HT-29 (cell line): ENCODE measurements around the gene TAS2R43. TPM values are rescaled to one million over a fixed set of nuclear protein-coding genes. Genes with fewer than 3 reads are reported as not detected.
"Not testable (repeated sequence)": the region's sequence is repeated elsewhere in the genome, so short reads cannot be mapped to it uniquely, and the experiment has no call there.

ENCODE experiments used
- DNase-seq: peaks from one replicate; pipeline ENCODE4 v3.0.0-alpha.2; 2015; ENCODE audit warnings: low spot score
- total RNA-seq: library from RNA; depleted of rRNA; stranded (reverse); fragments of >200 nt; shearing (Covaris generic); gene quantifications from 2 replicates; pipeline ENCODE4 v1.2.3, GENCODE V29; 2014; rRNA removed

Gene TAS2R43, protein sequence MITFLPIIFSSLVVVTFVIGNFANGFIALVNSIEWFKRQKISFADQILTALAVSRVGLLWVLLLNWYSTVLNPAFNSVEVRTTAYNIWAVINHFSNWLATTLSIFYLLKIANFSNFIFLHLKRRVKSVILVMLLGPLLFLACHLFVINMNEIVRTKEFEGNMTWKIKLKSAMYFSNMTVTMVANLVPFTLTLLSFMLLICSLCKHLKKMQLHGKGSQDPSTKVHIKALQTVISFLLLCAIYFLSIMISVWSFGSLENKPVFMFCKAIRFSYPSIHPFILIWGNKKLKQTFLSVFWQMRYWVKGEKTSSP
- 0.51 and 1.7 TPM in 2 replicates for total RNA-seq

DNA sequence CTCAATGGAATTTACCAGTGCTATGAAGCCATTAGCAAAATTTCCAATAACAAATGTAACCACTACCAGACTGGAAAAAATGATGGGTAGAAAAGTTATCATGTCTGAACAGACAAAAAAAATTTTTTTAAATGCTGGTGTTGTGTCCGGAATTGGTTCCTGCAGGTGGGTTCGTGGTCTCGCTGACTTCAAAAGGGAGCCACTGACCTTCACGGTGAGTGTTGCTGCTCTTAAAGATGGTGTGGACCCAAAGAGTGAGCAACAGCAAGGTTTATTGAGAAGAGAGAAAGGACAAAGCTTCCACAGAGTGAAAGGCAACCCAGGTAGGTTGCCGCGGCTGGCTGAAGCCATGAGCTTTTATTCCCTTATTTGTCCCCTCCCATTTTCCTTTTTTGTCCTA lies at the start of gene TAS2R43:
TSS of gene TAS2R43 (minus strand) at position 186 of the 400 bp plus-strand sequence. CDS start at position 102, 84 bp downstream.
- no peak for DNase-seq

DNA sequence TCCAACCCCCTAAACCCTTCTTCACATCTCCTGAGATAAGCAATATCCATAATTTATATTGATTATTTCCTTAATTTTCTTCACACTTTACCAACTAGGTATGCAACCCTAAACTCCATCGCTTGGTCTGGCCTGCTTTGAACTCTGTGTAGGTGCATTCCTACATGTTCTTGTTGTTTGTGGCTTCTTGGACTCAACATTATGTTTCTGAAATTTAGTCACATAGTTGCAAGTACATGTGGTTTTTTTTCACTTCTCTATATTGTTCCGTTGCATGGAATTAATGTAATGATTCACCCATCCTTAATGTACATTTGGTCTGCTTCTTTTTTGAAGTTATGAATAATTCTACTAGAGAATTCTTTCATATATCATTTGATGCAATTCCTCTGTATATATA lies 44.0 kb upstream of the TAS2R43 start:
- no peak for DNase-seq

GRCh38 chr12:11134305-11134704 lies 42.2 kb upstream of the TAS2R43 start, which contains the start of gene TAS2R30:
Gene TAS2R30, minus strand, starts transcription at chr12:11134644. Its CDS starts 400 bp downstream, at chr12:11134244.
- no peak for DNase-seq

- no peak for DNase-seq
Measured at GRCh38 chr12:11133816-11134215, 41.7 kb upstream of the TAS2R43 start.

- no peak for DNase-seq
Measured at GRCh38 chr12:11133162-11133561, 41.0 kb upstream of the TAS2R43 start.

DNA sequence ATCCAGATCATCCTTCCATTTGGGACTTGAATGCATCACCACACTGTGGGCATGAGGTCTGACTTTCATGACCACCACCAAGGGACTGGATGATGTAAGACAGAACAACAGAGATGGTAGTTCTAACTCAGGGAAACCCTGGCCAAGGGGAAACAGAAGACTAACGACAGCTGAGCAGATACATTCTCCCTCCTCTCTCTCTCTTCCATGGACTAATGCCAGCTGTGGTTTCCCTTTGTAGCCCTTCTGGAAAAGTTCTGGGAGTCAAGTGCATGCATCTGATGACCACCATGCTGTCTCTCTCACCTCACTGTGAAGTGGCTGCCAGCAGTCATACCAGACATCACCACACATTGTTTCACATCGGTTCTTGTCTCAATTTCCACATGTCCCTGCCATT lies 38.9 kb upstream of the TAS2R43 start:
- DNase-seq, result no peak

DNA sequence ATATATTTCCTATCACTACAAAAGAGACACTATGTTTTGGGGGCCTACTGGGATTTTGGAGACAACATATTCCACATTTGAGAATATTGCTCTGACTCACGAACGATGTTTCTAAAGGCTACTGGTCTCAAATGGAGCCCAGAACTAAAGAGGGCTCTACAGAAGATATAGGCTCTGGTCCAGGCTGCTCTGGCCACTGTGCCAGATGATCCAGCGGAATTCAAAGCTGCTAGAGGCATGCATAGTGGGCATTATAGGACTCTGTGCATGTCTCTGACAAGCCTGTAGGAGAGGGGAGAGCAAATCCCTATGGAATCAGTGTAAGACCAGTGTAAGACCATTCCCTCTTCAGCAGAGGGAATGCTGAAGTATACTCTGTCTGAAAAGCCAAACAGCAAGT lies 38.3 kb upstream of the TAS2R43 start:
- no peak for DNase-seq

- not testable (repeated sequence) for DNase-seq
Measured at GRCh38 chr12:11114130-11114529, 22.0 kb upstream of the TAS2R43 start.

DNA sequence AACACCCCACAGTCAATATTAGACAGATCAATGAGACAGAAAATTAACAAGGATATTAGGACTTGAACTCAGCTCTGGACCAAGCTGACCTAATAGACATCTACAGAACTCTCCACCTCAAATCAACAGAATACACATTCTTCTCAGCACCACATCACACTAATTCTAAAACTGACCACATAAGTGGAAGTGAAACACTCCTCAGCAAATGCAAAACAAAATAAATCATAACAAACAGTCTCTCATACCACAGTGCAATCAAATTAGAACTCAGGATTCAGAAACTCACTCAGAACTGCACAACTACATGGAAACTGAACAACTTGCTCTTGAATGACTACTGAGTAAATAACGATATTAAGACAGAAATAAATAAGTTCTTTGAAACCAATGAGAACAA lies 19.1 kb upstream of the TAS2R43 start:
- not testable (repeated sequence) for DNase-seq

DNA sequence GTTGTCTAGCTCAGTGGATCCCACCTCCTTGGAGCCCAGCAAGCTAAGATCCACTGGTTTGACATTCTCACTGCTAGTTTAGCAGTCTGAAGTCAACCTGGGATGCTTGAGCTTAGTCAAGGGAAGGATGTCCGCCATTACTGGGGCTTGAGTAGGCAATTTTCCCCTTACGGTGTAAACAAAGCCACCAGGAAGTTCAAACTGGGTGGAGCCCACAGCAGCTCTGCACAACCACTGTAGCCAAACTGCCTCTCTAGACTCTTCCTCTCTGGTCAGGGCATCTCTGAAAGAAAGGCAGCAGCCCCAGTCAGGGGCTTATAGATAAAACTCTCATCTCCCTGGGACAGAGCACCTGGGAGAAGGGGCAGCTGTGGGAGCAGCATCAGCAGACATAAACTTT lies 16.7 kb upstream of the TAS2R43 start:
- no peak for DNase-seq

DNA sequence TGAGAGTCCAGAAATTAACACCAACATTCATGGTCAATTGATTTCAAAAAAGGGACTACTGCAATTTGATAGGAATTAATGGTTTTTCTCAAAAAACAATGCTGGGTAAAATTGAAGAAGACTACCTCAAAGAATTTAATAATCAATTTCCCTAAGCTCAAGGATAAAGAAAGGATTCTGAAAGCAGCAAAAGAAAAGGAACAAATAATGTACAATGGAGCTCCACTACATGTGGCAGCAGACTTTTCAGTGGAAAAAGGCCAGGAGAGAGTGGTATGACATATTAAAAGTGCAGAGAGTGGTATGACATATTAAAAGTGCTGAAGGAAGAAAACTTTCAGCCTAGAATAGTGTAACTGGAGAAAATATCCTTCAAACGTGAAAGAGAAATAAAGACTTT lies 15.6 kb upstream of the TAS2R43 start:
- no peak for DNase-seq

DNA sequence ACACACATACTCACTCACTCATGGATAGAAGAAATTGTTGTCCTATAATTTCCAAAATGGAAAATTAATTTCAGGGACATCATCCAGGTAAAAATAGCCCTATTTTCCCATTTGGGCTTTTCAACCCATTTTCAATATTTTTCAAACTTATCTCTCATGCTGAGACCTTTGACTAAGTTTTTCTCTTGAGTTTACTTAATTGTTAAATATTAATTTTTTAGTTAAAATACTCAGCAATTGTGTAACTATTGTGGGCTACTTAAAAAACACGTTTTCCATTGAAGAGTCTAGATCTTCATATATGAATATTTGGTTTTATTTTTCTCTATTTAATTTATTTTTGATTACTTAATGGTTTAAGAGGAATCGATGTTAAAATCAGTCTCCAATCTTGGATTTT lies 14.2 kb upstream of the TAS2R43 start:
- DNase-seq, result no peak

DNA sequence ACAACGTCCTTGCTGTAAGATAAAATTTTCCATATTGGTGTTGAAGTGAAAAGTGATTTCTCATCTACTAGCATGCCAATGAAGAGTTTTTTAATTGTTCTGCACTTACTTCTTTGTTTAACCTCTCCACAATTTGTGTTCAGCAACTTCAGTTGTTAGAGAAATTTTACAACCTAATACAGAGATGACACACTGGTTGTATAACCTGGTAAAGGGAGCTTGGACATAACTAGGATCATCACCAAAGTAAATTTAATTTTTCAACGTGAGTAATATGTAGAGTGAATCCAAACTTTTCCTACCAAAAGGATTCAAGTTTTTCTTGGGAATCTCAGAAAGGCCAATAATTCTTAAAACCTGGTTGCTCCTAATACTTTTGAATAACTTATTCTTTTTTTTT lies 13.4 kb upstream of the TAS2R43 start:
- no peak for DNase-seq

- not testable (repeated sequence) for DNase-seq
Measured at GRCh38 chr12:11094910-11095309, 2.8 kb upstream of the TAS2R43 start.

DNA sequence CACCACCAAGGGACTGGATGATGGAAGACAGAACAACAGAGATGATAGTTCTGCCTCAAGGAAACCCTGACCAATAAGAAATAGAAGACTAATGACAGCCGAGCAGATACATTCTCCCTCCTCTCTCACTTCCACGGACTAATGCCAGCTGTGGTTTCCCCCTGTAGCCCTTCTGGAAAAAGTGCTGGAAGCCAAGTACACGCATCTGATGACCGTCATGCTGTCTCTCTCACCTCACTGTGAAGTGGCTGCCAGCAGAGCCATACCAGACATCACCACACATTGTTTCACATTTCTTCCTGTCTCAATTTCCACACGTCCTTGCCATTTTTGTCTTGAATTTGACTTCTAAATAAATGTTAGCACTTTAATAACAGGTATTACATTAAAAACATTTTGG lies 2.9 kb downstream of the TAS2R43 start:
- DNase-seq, result no peak

DNA sequence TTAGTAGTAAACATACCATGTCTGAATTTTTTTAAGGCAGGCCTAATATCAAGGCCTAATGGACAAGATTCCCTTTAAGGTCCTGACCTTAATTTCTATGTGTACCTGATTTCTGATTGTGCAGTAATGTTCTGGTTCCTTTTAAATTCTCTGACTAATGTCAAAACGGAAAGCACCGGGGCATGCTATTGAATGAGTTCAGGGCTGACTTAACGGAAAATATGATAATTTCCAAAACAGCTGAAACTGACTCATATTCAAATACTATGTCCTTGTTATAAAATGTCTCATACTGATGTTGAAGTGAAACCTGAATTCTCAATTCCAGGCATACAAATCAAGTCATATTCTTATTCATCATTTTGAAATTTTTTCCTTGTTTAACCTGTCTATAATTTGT lies 6.7 kb downstream of the TAS2R43 start:
- DNase-seq, result no peak

GRCh38 chr12:11081987-11082386 lies 10.1 kb downstream of the TAS2R43 start:
- DNase-seq, result no peak

DNA sequence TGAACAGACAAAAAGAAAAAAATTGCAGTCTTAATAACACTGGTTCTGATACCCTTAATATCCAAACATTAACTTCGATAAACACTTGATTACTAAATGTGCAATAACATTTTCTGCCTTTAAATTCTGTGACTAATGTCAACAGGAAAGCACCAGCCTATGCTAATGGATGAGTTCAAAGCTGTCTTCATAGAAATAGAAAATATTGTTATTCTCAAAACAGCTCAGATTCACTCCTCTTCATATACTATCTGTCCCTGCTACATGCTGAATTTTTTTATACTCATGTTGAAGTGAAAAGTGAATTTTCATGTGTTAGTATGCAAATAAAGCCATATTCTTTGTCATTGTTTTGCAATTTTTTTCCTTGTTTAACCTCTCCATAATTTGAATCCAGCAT lies 13.9 kb downstream of the TAS2R43 start:
- DNase-seq, result no peak

DNA sequence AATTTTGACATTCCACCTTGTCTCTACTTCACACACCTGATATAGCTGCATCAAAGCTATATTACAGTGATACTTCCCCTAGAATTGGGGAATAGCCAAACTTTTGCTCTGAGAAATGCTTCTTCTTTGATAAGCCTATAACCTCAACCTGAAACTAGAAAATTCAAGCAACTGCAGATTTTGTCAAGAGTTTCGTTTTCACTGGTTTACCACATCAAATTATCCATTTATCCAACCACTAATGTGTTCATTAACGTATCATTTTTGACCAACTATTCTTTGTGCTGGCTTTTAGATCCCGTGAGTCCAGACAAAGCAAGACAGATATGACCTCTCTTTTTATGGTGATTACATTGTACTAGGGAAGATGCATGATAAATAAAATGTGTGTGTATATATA lies 16.5 kb downstream of the TAS2R43 start:
- no peak for DNase-seq

DNA sequence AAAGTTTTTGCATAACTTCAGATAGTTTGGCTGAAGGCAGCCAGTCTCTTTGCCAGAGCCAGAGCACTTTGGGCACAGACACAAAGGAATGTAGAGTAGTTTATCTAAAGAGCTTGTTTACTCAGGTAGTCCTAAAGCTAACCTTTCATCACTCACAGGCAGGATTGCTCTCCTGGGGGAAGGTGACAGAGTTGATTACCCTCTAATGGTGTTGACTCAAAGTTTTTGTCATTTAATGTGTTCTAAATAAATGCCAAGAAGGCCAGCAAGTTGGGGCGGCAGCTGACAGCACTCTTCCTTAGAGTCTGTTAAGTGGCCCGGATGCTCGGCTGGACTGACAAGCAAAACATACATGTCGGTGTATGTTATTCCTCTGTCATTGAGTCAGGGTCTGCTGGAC lies 20.7 kb downstream of the TAS2R43 start:
- DNase-seq, result peak; percentile 4

GRCh38 chr12:11070999-11071398 lies 21.1 kb downstream of the TAS2R43 start:
- DNase-seq, result no peak

DNA sequence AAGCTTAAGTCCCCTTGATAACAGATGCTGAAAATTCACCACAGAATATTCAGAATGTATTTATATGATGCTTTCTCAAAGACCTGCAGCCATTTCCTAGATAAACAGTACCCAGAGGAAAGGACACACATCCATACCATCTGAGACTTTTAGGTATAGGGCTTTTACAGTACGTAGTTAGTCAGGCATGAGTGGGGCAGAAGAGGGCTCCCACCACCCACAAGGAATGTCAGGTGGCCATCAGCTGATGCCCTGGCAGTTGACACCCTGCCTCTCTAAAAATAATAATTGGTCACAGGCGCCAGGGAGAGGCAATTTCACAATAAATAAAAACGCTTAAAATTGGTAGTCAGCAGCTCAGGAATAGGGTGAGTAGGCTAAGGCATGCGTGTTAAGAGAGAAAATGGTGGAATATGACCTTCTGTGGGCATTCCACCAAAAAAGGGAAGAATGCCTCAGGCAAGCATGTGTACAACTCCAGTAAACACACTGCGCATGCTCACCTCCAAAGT lies 22.2 kb downstream of the TAS2R43 start:
- no peak for DNase-seq

GRCh38 chr12:11067514-11067913 lies 24.6 kb downstream of the TAS2R43 start:
- DNase-seq, result no peak

DNA sequence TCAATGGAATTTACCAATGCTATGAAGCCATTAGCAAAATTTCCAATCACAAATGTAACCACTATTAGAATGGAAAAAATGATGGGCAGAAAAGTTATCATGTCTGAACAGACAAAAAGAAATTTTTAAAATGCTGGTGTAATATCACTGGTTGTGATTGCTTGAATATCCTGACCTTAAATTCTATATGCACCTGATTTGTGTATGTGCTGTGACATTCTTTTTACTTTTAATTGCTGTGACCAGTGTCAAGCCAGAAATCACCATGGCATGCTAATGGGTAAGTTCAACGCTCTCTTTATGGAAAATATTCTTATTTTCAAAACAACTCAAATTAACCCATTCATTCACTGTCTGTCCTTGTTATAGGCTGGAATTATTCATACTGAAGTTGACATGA lies 29.9 kb downstream of the TAS2R43 start, which contains the start of gene TAS2R46:
TSS of gene TAS2R46 (minus strand) at position 101 of the 400 bp plus-strand sequence. CDS start at position 101, 0 bp downstream.
- DNase-seq, result not testable (repeated sequence)
